Suprapubic skin (tissue), 4 donors: ENCODE measurements around the gene SLC25A47. TPM values are rescaled to one million over a fixed set of nuclear protein-coding genes. Genes with fewer than 3 reads are reported as not detected.
"Not testable (repeated sequence)": the region's sequence is repeated elsewhere in the genome, so short reads cannot be mapped to it uniquely, and the experiment has no call there.

Experiments
- DNase-seq, 2 donors: peaks; one replicate each; pipeline ENCODE4 v3.0.0-alpha.2; 2019; ENCODE audit warnings: low spot score in 2 of 2
- H3K27ac ChIP-seq: fragments of 200-600 bp; sonication (generic); one replicate; pipeline ENCODE4 v1.5.1; 2019
- H3K27me3 ChIP-seq: fragments of 200-600 bp; sonication (generic); one replicate; pipeline ENCODE4 v1.5.1; 2019
- H3K36me3 ChIP-seq: fragments of 200-600 bp; sonication (generic); one replicate; pipeline ENCODE4 v1.5.1; 2019
- H3K4me1 ChIP-seq: fragments of 200-600 bp; sonication (generic); one replicate; pipeline ENCODE4 v1.5.1; 2019
- H3K4me3 ChIP-seq: fragments of 200-600 bp; sonication (generic); one replicate; pipeline ENCODE4 v1.5.1; 2019; ENCODE audit warnings: mild to moderate bottlenecking
- H3K9me3 ChIP-seq: fragments of 200-600 bp; sonication (generic); one replicate; pipeline ENCODE4 v1.5.1; 2019
- EP300 ChIP-seq: sonication (generic); formaldehyde crosslinking; IDR thresholded peaks from one replicate; pipeline ENCODE4 v1.6.1; 2017; ENCODE audit warnings: antibody characterized with exemption
- POLR2A ChIP-seq, 2 donors: fragments of 450-650 bp; IDR thresholded peaks; one replicate each; pipeline ENCODE4 v1.6.1; 2017; ENCODE audit warnings: antibody characterized with exemption in 2 of 2, mild to moderate bottlenecking in 2 of 2, moderate library complexity in 2 of 2
- POLR2AphosphoS5 ChIP-seq, 3 donors: sonication (generic); formaldehyde crosslinking; IDR thresholded peaks; one replicate each; pipeline ENCODE4 v1.6.1; 2017; ENCODE audit warnings: antibody characterized with exemption in 3 of 3
- WGBS: methylation state at CpG from one replicate; pipeline ENCODE4 v1.1.5; 2018; 5-methylcytosine and 5-hydroxymethylcytosine counted together
- total RNA-seq, 4 donors: library from RNA; depleted of rRNA; stranded (reverse); fragments of >200 nt; gene quantifications; one replicate each; pipeline ENCODE4 v1.1.0, GENCODE V29; 2016
- TF ChIP-seq, protein P1 (sequence below), 2 donors: fragments of 200-600 bp in 1 of 2; fragments of 450-650 bp in 1 of 2; sonication (generic) in 1 of 2; IDR thresholded peaks; one replicate each; pipeline ENCODE4 v1.5.1; 2016 to 2019; ENCODE audit warnings: antibody characterized with exemption in 2 of 2, mild to moderate bottlenecking in 1 of 2, moderate library complexity in 1 of 2

SLC25A47 gene
- total RNA-seq, 4 donors from 2014 or later = 0.30 to 1.4 TPM; not detected in 2

DNA sequence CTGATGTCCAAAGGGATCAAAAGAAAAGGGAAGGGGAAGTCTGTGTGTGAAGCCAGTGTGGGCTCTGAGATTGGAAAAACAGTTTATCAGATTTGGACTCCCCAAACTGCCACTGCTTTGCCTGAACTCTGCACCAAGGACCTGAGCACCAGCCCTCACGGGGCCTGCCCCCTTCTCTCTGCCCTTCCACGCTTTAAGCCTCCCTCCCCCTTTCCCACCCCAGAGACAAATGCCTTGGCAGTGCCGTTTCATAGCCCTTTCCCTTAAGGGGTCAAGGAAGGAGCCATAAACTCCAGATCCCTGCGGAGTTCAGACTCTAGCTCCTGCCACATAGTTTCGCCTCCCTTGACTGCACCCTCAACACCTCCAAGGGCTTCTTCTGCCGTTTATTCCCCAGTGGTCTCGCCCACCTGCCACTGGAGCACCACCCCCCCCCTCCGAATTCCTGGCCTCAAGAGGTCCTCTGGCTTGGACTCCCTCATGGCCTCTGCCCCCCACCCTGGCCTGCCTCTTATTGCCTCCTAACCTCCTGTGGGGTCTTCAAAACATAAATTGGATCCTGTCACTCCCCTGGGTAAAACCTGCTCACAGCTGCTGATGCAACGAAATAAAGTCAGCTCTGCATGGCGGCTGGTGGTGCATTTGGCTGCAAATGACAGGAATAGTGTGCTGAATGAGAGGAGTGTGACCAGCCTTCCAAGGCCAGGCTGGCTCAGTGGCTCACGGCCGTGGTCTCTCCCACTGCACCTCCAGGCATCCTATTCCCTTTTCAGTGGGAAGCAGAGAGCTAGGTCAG is 35.7 kb upstream of the SLC25A47 start:
- no peak overlapping the region for H3K27ac ChIP-seq
- H3K27me3 ChIP-seq = no peaks in the 10 kb centered on the region
- peaks cover 25% of the 10 kb centered on the region for H3K36me3 ChIP-seq
- 75% methylated on average over 12 of the region's 12 CpGs for WGBS
- peak in 1 of 2 donors; percentile 51 for DNase-seq
- TF ChIP-seq EP300 = no peak
- TF ChIP-seq POLR2AphosphoS5 (IDR thresholded peaks at IDR 0.05) = no peak
- TF ChIP-seq, protein P1, sequence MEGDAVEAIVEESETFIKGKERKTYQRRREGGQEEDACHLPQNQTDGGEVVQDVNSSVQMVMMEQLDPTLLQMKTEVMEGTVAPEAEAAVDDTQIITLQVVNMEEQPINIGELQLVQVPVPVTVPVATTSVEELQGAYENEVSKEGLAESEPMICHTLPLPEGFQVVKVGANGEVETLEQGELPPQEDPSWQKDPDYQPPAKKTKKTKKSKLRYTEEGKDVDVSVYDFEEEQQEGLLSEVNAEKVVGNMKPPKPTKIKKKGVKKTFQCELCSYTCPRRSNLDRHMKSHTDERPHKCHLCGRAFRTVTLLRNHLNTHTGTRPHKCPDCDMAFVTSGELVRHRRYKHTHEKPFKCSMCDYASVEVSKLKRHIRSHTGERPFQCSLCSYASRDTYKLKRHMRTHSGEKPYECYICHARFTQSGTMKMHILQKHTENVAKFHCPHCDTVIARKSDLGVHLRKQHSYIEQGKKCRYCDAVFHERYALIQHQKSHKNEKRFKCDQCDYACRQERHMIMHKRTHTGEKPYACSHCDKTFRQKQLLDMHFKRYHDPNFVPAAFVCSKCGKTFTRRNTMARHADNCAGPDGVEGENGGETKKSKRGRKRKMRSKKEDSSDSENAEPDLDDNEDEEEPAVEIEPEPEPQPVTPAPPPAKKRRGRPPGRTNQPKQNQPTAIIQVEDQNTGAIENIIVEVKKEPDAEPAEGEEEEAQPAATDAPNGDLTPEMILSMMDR (IDR thresholded peaks at IDR 0.05) = no peak
- no peak for TF ChIP-seq POLR2A (IDR thresholded peaks at IDR 0.05)
- no peaks in the 10 kb centered on the region for H3K9me3 ChIP-seq
- H3K4me3 ChIP-seq = no peak overlapping the region
- H3K4me1 ChIP-seq = peaks cover 50% of the 10 kb centered on the region

DNA sequence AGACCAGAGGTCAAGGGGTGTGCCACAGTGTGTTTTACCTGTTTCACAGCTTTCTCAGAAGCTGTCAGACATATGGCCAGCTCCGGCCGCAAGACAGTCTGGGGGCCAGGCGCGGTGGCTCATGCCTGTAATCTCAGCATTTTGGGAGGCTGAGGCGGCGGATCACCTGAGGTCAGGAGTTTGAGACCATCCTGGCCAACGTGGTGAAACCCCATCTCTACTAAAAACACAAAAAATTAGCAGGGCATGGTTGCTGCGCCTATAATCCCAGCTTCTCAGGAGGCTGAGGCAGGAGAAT is 35.2 kb upstream of the SLC25A47 start:
- H3K27ac ChIP-seq, DNase-seq, H3K27me3 ChIP-seq, H3K9me3 ChIP-seq, H3K4me3 ChIP-seq: not testable (repeated sequence)
- Histone ChIP-seq H3K4me1 (peaks cover 47% of the 10 kb centered on the region), H3K36me3 (peaks cover 30% of the 10 kb centered on the region)
- 95% methylated on average over 3 of the region's 8 CpGs for WGBS

DNA sequence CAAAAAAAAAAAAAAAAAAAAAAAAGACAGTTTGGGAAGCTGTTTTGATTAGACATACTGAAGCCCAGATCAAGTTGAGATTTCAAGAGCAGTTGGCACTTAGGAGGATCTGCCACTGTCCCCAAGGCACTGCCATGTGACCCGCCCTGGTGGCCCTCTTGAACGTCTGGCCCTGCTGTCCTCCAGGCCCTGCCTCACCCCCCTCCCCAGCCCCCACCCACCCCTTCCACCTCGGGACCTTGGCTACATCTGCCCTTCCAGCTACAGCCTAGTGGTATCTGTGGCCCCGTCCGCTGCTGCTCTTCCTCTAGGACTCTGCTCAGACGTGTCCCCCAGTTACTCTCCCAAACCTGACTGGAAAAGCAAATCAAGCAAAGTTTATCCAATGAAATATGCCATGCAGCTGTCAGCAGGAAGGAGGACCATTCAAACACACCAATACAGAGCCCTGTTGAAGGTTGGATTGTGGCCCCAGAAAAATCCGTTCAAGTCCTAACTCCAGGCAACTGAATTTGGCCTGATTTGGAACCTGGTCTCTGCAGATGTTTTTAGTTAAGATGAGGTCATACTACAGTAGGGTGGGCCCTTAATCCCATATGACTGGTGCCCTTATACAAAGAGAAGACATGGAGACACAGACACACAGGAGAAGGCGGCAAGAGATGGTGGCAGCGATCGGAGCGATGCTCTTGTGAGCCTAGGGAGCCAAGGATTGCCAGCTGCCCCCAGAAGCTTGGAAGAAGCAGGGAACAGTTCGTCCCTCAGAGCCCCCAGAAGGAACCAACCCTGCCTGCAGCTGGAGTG is 34.6 kb upstream of the SLC25A47 start:
- Histone ChIP-seq H3K27ac (no peak overlapping the region), H3K4me1 (peaks cover 44% of the 10 kb centered on the region), H3K4me3 (no peak overlapping the region), H3K27me3 (no peaks in the 10 kb centered on the region), H3K9me3 (no peaks in the 10 kb centered on the region), H3K36me3 (peaks cover 31% of the 10 kb centered on the region)
- WGBS = 77% methylated on average over 11 of the region's 12 CpGs
- DNase-seq = peak in 1 of 2 donors; percentile 51
- TF ChIP-seq, protein P1 (IDR thresholded peaks at IDR 0.05) = no peak
- TF ChIP-seq EP300 = no peak
- TF ChIP-seq POLR2A (IDR thresholded peaks at IDR 0.05) = no peak
- no peak for TF ChIP-seq POLR2AphosphoS5 (IDR thresholded peaks at IDR 0.05)

DNA sequence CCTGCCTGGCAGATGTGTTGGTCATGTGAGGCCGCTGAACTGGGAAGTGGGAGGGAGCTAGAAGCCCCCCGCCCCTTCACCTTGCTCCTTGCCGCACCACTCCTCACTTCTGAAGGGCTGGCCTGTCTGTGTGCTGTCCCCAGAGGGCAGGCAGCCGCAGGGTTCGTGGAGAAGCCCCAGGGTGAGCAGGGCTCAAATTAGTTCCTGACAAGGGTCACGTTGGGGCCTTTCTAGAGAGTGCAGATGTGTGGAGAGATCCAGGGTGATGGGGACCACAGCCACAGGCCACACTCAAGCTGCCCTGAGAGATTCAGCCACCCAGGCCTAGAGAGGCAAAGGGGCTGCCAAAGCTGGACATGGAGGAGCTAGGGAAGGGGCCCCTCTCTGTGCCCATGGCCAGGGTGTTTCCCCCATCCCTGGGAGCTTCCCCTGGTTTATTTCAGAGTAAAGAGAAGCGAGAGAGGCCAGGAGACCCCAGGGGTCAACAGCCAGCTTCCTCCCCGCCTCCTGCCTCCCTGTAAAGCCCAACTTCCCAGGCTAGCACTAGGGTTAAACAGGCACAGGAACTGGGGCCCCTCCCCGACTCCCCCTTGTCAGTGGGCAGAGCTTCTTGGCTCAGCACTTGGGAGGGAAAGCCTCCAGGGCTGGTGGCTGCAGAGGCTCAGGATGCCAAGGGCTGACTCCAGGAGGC is 33.1 kb upstream of the SLC25A47 start:
- Histone ChIP-seq H3K27ac (no peak overlapping the region), H3K27me3 (no peaks in the 10 kb centered on the region), H3K4me3 (no peak overlapping the region), H3K4me1 (peaks cover 47% of the 10 kb centered on the region), H3K9me3 (no peaks in the 10 kb centered on the region), H3K36me3 (peaks cover 31% of the 10 kb centered on the region)
- 66% methylated on average over 6 of the region's 9 CpGs for WGBS
- TF ChIP-seq POLR2A (IDR thresholded peaks at IDR 0.05) = no peak
- no peak for TF ChIP-seq EP300
- no peak for TF ChIP-seq POLR2AphosphoS5 (IDR thresholded peaks at IDR 0.05)
- TF ChIP-seq, protein P1 (IDR thresholded peaks at IDR 0.05) = no peak
- DNase-seq = peak; percentile 56 to 72

DNA sequence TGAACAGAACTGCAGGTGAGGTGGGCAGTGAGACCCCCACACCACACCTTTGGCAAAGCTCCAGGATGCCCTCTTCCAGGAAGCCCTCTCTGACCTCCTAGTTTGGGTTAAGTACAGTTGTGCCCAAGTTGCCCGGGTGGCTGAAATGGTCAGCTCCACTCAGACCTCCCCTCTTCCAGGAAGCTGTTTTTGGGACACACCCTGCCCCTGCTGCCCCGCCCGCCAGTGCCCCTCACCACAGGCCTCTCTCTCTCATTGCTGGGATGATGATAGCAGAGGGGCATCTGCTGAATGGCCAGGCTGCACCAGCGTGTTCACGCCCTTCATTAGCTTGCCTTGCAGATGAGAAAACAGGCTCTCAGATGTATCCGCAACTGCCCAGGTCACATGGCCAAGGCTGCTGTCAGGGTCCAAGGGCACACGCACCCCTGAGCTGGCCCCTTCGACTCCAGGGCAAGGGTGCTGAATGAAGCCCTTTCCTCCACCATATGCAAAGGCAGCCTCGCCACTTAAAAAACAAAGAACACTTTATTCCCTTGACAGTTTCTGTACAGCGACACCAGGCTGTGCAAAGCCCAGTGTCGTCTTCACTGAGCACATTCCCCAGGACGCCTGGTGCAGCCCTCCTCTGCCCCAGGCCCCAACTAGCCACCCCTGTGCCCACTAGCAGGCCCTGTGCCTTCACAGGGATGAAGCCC is 32.4 kb upstream of the SLC25A47 start:
- H3K27ac ChIP-seq = no peak overlapping the region

More for the DNA sequence above, 32.4 kb upstream of the SLC25A47 start:
- WGBS = 86% methylated on average over 12 of the region's 12 CpGs
- Histone ChIP-seq H3K9me3 (no peaks in the 10 kb centered on the region), H3K27me3 (no peaks in the 10 kb centered on the region), H3K4me3 (no peak overlapping the region), H3K36me3 (peaks cover 31% of the 10 kb centered on the region), H3K4me1 (peaks cover 42% of the 10 kb centered on the region)
- peak; percentile 50 to 71 for DNase-seq
- TF ChIP-seq POLR2A (IDR thresholded peaks at IDR 0.05) = no peak
- TF ChIP-seq POLR2AphosphoS5 (IDR thresholded peaks at IDR 0.05) = no peak
- TF ChIP-seq EP300 = no peak
- TF ChIP-seq, protein P1 (IDR thresholded peaks at IDR 0.05) = no peak
